Neural crest cell (in vitro differentiated cells): Measurements from ENCODE around the gene PRKAG1. TPM values are rescaled to one million over a fixed set of nuclear protein-coding genes. Genes with fewer than 3 reads are reported as not detected.

Experiments
- DNase-seq: peaks from one replicate; pipeline ENCODE4 v3.0.0; 2021; ENCODE audit warnings: low read depth, mixed read lengths, low spot score
- H3K27ac Mint-ChIP-seq: one replicate; pipeline ENCODE4 v1.8.0; 2021; ENCODE audit warnings: mild to moderate bottlenecking, mixed read lengths; ENCODE audit not compliant: unreplicated experiment
- H3K27me3 Mint-ChIP-seq: 2 replicates; pipeline ENCODE4 v1.8.0; 2021; ENCODE audit warnings: low read depth, mild to moderate bottlenecking, mixed read lengths
- H3K36me3 Mint-ChIP-seq: 2 replicates; pipeline ENCODE4 v1.8.0; 2021; ENCODE audit warnings: low read depth, mild to moderate bottlenecking, mixed read lengths
- H3K4me1 Mint-ChIP-seq: 2 replicates; pipeline ENCODE4 v1.8.0; 2021; ENCODE audit warnings: mixed read lengths
- H3K4me3 Mint-ChIP-seq: one replicate; pipeline ENCODE4 v1.8.0; 2021; ENCODE audit warnings: mild to moderate bottlenecking, mixed read lengths
- H3K9me3 Mint-ChIP-seq: 2 replicates; pipeline ENCODE4 v1.8.0; 2021; ENCODE audit warnings: mixed read lengths
- CTCF ChIP-seq: fragments of 200-600 bp; sonication (generic); conservative IDR thresholded peaks from 2 replicates; pipeline ENCODE4 v1.5.0; 2021; ENCODE audit warnings: antibody characterized with exemption, mild to moderate bottlenecking
- total RNA-seq: library from RNA; stranded (reverse); gene quantifications from 2 replicates; pipeline ENCODE4 v1.2.1, GENCODE V29; 2021

Gene PRKAG1
- total RNA-seq, 1 donor from 2014 or later, result 58.5 TPM

- Mint-ChIP-seq H3K27me3 (no peaks in the 10 kb centered on the region), H3K4me1 (peaks cover 31% of the 10 kb centered on the region), H3K36me3 (no peaks in the 10 kb centered on the region), H3K9me3 (no peaks in the 10 kb centered on the region), H3K4me3 (peak overlapping the region; percentile 8), H3K27ac (no peak overlapping the region)
- no peak for DNase-seq
- TF ChIP-seq CTCF, result no peak
These were observed 65.9 kb downstream of the PRKAG1 start for GRCh38 chr12:48952691-48953090.

Other genes with a start within 250 kb of the PRKAG1 start
- gene ADCY6, start 229.7 kb downstream of the PRKAG1 start, total RNA-seq, result 79.5 and 81.0 TPM in 2 replicates
- 57.4 and 59.7 TPM in 2 replicates for gene CACNB3, start 200.3 kb downstream of the PRKAG1 start, total RNA-seq
- gene DDX23, start 166.6 kb downstream of the PRKAG1 start, total RNA-seq, result 119 and 124 TPM in 2 replicates
- 4.2 and 6.1 TPM in 2 replicates for gene RND1, start 152.9 kb downstream of the PRKAG1 start, total RNA-seq
- 15.1 and 18.6 TPM in 2 replicates for gene FKBP11, start 93.3 kb downstream of the PRKAG1 start, total RNA-seq
- 194 and 202 TPM in 2 replicates for gene ARF3, start 61.3 kb downstream of the PRKAG1 start, total RNA-seq
- 1.3 and 1.8 TPM in 2 replicates for gene WNT10B, start 47.0 kb downstream of the PRKAG1 start, total RNA-seq
- gene WNT1, start 40.5 kb downstream of the PRKAG1 start, total RNA-seq, result 1.2 and 2.1 TPM in 2 replicates
- 0.51 and 0.64 TPM in 2 replicates for gene DDN, start 19.4 kb downstream of the PRKAG1 start, total RNA-seq
- gene KMT2D, start 42.0 kb upstream of the PRKAG1 start, total RNA-seq, result 99.8 and 107 TPM in 2 replicates
- 1.2 and 2.1 TPM in 2 replicates for gene RHEBL1, start 51.2 kb upstream of the PRKAG1 start, total RNA-seq
- 1.5 TPM in 2 replicates for gene DHH, start 76.0 kb upstream of the PRKAG1 start, total RNA-seq
- gene LMBR1L, start 92.1 kb upstream of the PRKAG1 start, total RNA-seq, result 101 TPM in 2 replicates
- 3,094 and 3,153 TPM in 2 replicates for gene TUBA1B, start 112.6 kb upstream of the PRKAG1 start, total RNA-seq
- 1,729 and 1,742 TPM in 2 replicates for gene TUBA1A, start 170.3 kb upstream of the PRKAG1 start, total RNA-seq
- 203 and 208 TPM in 2 replicates for gene TUBA1C, start 246.3 kb upstream of the PRKAG1 start, total RNA-seq